IMR-90 (cell line): ENCODE data around the gene KIRREL2.

Source experiments
- BHLHE40 ChIP-seq: fragments of 150-350 bp; IDR thresholded peaks from 2 replicates; pipeline ENCODE4 v1.6.1; 2016; ENCODE audit warnings: mild to moderate bottlenecking, low read depth, low read length
- CEBPB ChIP-seq: IDR thresholded peaks from 2 replicates; pipeline ENCODE4 v1.6.1; 2012; ENCODE audit warnings: low read depth, low read length, improper control_type of control experiment
- CHD1 ChIP-seq: IDR thresholded peaks from 2 replicates; pipeline ENCODE4 v1.6.1; 2012; ENCODE audit warnings: low read depth, low read length, improper control_type of control experiment
- CTCF ChIP-seq: conservative IDR thresholded peaks from 2 replicates; pipeline ENCODE4 v1.5.1; 2012; ENCODE audit warnings: mild to moderate bottlenecking, low read depth, low read length, improper control_type of control experiment
- MAFK ChIP-seq: IDR thresholded peaks from 2 replicates; pipeline ENCODE4 v1.6.1; 2012; ENCODE audit warnings: low read depth, low read length, improper control_type of control experiment
- MAZ ChIP-seq: IDR thresholded peaks from 2 replicates; pipeline ENCODE4 v1.6.1; 2012; ENCODE audit warnings: low read depth, mild to moderate bottlenecking, low read length, improper control_type of control experiment, moderate library complexity, borderline replicate concordance
- MXI1 ChIP-seq: IDR thresholded peaks from 2 replicates; pipeline ENCODE4 v1.6.1; 2012; ENCODE audit warnings: low read depth, mild to moderate bottlenecking, low read length, moderate library complexity, borderline replicate concordance
- NFE2L2 ChIP-seq: fragments of 150-350 bp; IDR thresholded peaks from 2 replicates; pipeline ENCODE4 v1.6.1; 2016; ENCODE audit warnings: low read depth, mild to moderate bottlenecking, low read length
- POLR2A ChIP-seq: IDR thresholded peaks from 2 replicates; pipeline ENCODE4 v1.6.1; 2012; ENCODE audit warnings: mild to moderate bottlenecking, low read depth, low read length
- RAD21 ChIP-seq: IDR thresholded peaks from 2 replicates; pipeline ENCODE4 v1.6.1; 2012; ENCODE audit warnings: low read length, improper control_type of control experiment
- RCOR1 ChIP-seq: IDR thresholded peaks from 2 replicates; pipeline ENCODE4 v1.6.1; 2012; ENCODE audit warnings: mild to moderate bottlenecking, low read length, improper control_type of control experiment; ENCODE audit not compliant: insufficient replicate concordance
- RFX5 ChIP-seq: IDR thresholded peaks from 2 replicates; pipeline ENCODE4 v1.8.0; 2012; ENCODE audit warnings: low read depth, mild to moderate bottlenecking, low read length, moderate library complexity
- SMC3 ChIP-seq: fragments of 150-350 bp; IDR thresholded peaks from 2 replicates; pipeline ENCODE4 v1.6.1; 2016; ENCODE audit warnings: low read depth, mild to moderate bottlenecking, antibody characterized with exemption, low read length, moderate library complexity
- USF2 ChIP-seq: fragments of 150-350 bp; IDR thresholded peaks from 2 replicates; pipeline ENCODE4 v1.6.1; 2017; ENCODE audit warnings: mild to moderate bottlenecking, antibody characterized with exemption, low read length, low read depth

- TF ChIP-seq CTCF (no peak), POLR2A (no peak), RCOR1 (no peak), RAD21 (no peak), USF2 (no peak), RFX5 (no peak), CEBPB (no peak), MXI1 (no peak), MAZ (no peak), SMC3 (no peak), BHLHE40 (no peak), CHD1 (no peak), NFE2L2 (no peak), MAFK (peak; percentile 45)
Measured at GRCh38 chr19:35913589-35913988, 56.9 kb downstream of the KIRREL2 start.
